NT2/D1 (cell line): ENCODE data around the gene ACAD8.
"Not testable (repeated sequence)": the region's sequence is repeated elsewhere in the genome, so short reads cannot be mapped to it uniquely, and the experiment has no call there.

ENCODE experiments used
- DNase-seq: peaks from one replicate; pipeline ENCODE4 v3.0.0-alpha.2; 2011; ENCODE audit warnings: low read depth, low spot score
- H3K27me3 ChIP-seq: 2 replicates; pipeline ENCODE4 v1.6.0; 2011; ENCODE audit warnings: mild to moderate bottlenecking; ENCODE audit not compliant: insufficient read length, insufficient read depth
- H3K36me3 ChIP-seq: 2 replicates; pipeline ENCODE4 v1.6.1; 2011; ENCODE audit warnings: mild to moderate bottlenecking, low read length, mixed read lengths; ENCODE audit not compliant: insufficient read depth, insufficient read length
- H3K4me1 ChIP-seq: 2 replicates; pipeline ENCODE4 v1.5.1; 2011; ENCODE audit not compliant: insufficient read depth, insufficient read length
- H3K4me3 ChIP-seq: 2 replicates; pipeline ENCODE4 v1.5.1; 2011; ENCODE audit warnings: low read depth; ENCODE audit not compliant: insufficient read length
- H3K9ac ChIP-seq: 2 replicates; pipeline ENCODE4 v1.6.0; 2011; ENCODE audit warnings: low read depth; ENCODE audit not compliant: insufficient read length
- H3K9me3 ChIP-seq: 2 replicates; pipeline ENCODE4 v1.5.1; 2011; ENCODE audit warnings: mild to moderate bottlenecking, low read length; ENCODE audit not compliant: insufficient read depth
- SUZ12 ChIP-seq: IDR thresholded peaks from 2 replicates; pipeline ENCODE4 v1.6.1; 2011; ENCODE audit not compliant: insufficient read length, insufficient read depth; ENCODE audit errors: extremely low read depth
- YY1 ChIP-seq: IDR thresholded peaks from 2 replicates; pipeline ENCODE4 v1.6.1; 2011; ENCODE audit not compliant: insufficient read length, insufficient read depth
- ZNF274 ChIP-seq: IDR thresholded peaks from 2 replicates; pipeline ENCODE4 v1.6.1; 2011; ENCODE audit warnings: mild to moderate bottlenecking, low read depth, low read length

ACAD8 gene

DNA sequence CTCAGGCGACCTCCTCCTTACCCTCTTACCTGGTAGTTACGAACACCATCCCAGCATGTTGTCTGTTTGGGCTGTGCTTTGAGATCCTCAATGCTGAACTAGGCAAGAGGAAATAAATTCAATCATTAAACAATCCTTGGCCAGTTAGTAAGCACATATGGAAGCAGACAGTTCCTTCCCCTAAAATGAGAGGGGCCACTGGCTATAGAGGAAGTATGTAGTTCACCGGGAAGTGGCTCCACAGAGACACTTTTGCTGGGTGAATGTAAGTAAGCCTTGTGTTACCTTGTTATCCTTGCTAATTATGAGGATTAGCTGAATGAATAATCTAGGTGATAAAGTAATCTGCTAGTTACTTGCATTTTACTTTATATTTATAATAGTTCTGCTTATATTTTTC lies 3.1 kb upstream of the ACAD8 start:
- no peaks in the 10 kb centered on the region for H3K9me3 ChIP-seq
- no peak overlapping the region for H3K4me3 ChIP-seq
- no peak for DNase-seq
- H3K4me1 ChIP-seq: no peaks in the 10 kb centered on the region
- H3K27me3 ChIP-seq: no peaks in the 10 kb centered on the region
- TF ChIP-seq SUZ12 (no peak), YY1 (no peak), ZNF274 (no peak)
- H3K9ac ChIP-seq: no peak overlapping the region
- H3K36me3 ChIP-seq: peaks cover 52% of the 10 kb centered on the region

DNA sequence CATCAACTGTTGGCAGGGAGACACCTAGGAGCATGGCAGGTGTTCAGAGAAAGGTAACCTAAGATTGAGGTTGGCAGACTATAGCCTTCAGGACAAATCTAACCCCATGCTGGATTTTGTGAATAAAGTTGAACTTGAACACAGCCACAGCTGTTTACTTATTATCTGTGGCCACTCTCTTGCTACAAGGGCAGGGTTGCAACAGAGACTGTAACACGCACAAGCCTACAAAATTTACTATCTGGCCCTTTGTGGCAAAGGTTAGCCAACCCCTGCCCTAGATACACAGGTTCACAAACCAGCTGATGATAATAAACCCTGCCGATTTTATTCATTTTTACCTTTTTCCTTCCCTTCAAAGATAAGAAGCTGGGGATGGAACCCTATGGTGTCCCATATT lies 2.7 kb upstream of the ACAD8 start:
- Histone ChIP-seq H3K4me1 (no peaks in the 10 kb centered on the region), H3K4me3 (no peak overlapping the region)
- TF ChIP-seq ZNF274: no peak
- TF ChIP-seq SUZ12: no peak
- no peak for TF ChIP-seq YY1

GRCh38 chr11:134252346-134253187 lies 801 bp upstream of the ACAD8 start:
- H3K4me1 ChIP-seq: no peaks in the 10 kb centered on the region
- peak overlapping the region; percentile 90 for H3K4me3 ChIP-seq
- H3K36me3 ChIP-seq: peaks cover 42% of the 10 kb centered on the region
- no peak for DNase-seq
- no peaks in the 10 kb centered on the region for H3K27me3 ChIP-seq
- TF ChIP-seq ZNF274 (no peak), SUZ12 (no peak), YY1 (no peak)
- no peaks in the 10 kb centered on the region for H3K9me3 ChIP-seq
- H3K9ac ChIP-seq: peak overlapping the region; percentile 90

More for the DNA sequence above, 2.7 kb upstream of the ACAD8 start:
- H3K27me3 ChIP-seq: no peaks in the 10 kb centered on the region
- H3K36me3 ChIP-seq: peaks cover 48% of the 10 kb centered on the region
- no peak for DNase-seq
- H3K9ac ChIP-seq: no peak overlapping the region
- no peaks in the 10 kb centered on the region for H3K9me3 ChIP-seq

DNA sequence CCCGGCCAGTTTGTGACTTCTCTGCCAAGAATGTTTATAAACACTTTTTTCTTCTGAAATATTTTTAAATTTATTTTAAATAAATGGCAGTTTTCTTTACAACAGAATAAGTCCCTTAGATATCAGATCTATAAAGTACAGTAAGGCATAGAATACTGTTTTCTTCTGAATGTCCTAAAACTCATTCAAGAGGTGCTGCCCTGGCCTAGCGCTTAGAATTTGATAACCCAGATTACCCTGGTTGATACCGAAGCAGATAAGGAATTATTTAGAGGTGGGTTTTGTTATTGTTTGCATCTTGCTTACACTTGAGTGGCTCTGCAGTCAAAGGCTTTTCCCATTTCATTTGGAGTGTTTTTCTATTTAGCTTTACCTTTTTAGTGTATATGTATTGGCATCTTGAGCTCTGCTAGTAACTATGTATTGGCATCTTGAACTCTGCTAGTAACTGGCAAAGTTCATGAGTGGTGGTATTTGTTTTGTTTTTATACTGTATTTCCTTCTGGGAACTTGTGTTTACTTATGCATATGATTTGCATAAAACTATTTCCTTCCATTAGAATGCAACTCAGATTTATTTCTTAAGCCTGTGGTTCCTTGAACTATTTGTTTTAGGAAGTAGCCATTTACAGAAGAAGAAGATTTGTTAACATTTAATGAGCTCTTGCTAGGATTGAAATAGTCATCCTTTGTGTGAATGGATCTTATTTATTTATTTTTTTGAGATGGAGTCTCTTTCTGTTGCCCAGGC lies 1.2 kb downstream of the ACAD8 start:
- Histone ChIP-seq H3K4me3 (peak overlapping the region; percentile 90), H3K4me1 (no peaks in the 10 kb centered on the region), H3K27me3 (no peaks in the 10 kb centered on the region), H3K9me3 (no peaks in the 10 kb centered on the region), H3K36me3 (peaks cover 38% of the 10 kb centered on the region), H3K9ac (no peak overlapping the region)
- TF ChIP-seq YY1 (no peak), SUZ12 (no peak), ZNF274 (no peak)
- no peak for DNase-seq

- H3K4me1 ChIP-seq, H3K4me3 ChIP-seq, DNase-seq, H3K9me3 ChIP-seq, H3K27me3 ChIP-seq, H3K9ac ChIP-seq: not testable (repeated sequence)
- H3K36me3 ChIP-seq: peaks cover 38% of the 10 kb centered on the region
Measured at GRCh38 chr11:134255184-134255561, 1.8 kb downstream of the ACAD8 start.

DNA sequence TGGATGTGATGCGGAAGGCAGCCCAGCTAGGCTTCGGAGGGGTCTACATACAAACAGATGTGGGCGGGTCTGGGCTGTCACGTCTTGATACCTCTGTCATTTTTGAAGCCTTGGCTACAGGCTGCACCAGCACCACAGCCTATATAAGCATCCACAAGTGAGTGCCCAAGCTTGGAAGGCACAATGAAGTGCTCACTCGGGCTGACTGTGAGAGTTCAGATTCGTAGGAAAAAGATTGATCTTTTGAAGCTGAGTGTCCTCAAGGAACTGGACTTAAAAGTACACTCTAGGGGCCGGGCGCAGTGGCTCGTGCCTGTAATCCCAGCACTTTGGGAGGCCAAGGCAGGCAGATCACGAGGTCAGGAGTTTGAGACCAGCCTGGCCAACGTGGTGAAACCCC lies 3.7 kb downstream of the ACAD8 start:
- no peak for DNase-seq
- Histone ChIP-seq H3K27me3 (no peaks in the 10 kb centered on the region), H3K4me1 (no peaks in the 10 kb centered on the region)

DNA sequence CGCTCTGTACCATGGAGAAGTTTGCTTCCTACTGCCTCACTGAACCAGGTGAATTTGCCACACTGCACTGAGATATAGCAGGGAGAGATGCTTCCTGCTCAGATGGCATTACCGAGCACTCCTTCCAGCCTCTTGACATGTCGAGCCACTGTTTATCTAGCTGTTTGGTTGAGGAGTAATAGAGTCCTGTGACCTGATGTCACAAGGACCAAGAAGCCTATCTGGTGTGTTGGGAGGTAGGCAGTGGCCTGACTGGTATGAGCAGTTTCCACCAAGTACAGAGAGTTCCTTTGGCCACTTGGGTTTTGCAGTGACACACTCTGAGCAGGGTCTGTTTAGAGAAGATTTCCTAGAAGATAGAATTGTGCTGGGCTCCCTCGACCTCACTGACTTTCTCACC lies 5.2 kb downstream of the ACAD8 start:
- no peaks in the 10 kb centered on the region for H3K27me3 ChIP-seq
- no peak for DNase-seq
- H3K9ac ChIP-seq: no peak overlapping the region
- TF ChIP-seq ZNF274 (no peak), SUZ12 (no peak), YY1 (no peak)
- no peaks in the 10 kb centered on the region for H3K4me1 ChIP-seq
- H3K4me3 ChIP-seq: no peak overlapping the region
- no peaks in the 10 kb centered on the region for H3K9me3 ChIP-seq
- peaks cover 62% of the 10 kb centered on the region for H3K36me3 ChIP-seq

More for the DNA sequence above, 3.7 kb downstream of the ACAD8 start:
- Histone ChIP-seq H3K9ac (no peak overlapping the region), H3K36me3 (peaks cover 48% of the 10 kb centered on the region), H3K9me3 (no peaks in the 10 kb centered on the region), H3K4me3 (no peak overlapping the region)
- TF ChIP-seq YY1 (no peak), ZNF274 (no peak), SUZ12 (no peak)
